ENCODE results near the gene FBXO24. TPM values are rescaled to one million over a fixed set of nuclear protein-coding genes. Genes with fewer than 3 reads are reported as not detected.

Gene FBXO24
- total and polyA plus RNA-seq, 2 of the 8 experiments (the other 6 are each of a cell fraction or from before 2014, with no cell fraction given), result 0.35 to 0.57 TPM

DNA sequence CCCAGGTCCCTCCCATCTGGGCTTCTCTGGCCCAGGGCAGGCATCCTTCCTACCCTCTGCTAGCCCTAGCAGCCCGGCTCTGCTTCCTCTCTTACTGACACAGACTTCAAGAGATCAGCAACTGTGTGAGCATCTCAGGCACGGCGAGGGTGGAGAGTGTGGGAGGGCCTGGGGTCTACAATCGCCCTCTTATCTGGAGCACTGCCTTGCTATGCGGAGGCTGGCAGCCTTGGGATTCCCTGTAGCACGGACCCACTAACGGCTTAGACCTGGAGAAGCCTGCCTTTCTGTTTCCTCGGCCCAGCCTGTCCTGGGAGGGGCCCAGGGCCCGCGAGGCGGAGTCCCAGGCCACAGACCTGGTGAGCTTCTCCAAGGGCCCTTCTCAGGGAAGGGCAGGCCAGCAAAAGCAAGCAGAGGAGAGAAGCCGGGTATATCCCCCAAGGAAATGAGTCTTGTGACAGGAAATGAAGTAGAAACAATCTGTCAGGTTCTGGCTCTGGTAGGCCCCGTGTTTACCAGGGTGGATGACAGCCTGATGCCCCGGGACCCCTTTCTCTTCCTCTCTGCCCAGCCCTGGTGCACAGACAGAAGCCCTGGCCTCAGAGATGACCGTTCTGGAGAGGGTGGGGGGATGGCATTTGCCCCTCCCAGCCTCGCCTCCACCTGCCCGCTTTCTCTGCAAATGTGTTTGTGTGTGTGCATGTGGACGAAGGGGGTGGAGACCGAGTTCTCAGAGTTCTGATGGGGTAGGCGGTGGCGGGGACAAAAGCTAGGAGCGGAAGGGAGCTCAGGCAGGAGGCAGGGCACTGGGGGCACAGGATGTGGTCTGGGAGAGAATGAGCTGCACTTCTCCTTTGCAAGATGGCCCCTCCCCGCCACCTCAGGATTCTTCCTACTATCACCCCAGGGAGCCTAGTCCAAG is 2.7 kb upstream of the FBXO24 start (continued):
- TF ChIP-seq, protein P1, sequence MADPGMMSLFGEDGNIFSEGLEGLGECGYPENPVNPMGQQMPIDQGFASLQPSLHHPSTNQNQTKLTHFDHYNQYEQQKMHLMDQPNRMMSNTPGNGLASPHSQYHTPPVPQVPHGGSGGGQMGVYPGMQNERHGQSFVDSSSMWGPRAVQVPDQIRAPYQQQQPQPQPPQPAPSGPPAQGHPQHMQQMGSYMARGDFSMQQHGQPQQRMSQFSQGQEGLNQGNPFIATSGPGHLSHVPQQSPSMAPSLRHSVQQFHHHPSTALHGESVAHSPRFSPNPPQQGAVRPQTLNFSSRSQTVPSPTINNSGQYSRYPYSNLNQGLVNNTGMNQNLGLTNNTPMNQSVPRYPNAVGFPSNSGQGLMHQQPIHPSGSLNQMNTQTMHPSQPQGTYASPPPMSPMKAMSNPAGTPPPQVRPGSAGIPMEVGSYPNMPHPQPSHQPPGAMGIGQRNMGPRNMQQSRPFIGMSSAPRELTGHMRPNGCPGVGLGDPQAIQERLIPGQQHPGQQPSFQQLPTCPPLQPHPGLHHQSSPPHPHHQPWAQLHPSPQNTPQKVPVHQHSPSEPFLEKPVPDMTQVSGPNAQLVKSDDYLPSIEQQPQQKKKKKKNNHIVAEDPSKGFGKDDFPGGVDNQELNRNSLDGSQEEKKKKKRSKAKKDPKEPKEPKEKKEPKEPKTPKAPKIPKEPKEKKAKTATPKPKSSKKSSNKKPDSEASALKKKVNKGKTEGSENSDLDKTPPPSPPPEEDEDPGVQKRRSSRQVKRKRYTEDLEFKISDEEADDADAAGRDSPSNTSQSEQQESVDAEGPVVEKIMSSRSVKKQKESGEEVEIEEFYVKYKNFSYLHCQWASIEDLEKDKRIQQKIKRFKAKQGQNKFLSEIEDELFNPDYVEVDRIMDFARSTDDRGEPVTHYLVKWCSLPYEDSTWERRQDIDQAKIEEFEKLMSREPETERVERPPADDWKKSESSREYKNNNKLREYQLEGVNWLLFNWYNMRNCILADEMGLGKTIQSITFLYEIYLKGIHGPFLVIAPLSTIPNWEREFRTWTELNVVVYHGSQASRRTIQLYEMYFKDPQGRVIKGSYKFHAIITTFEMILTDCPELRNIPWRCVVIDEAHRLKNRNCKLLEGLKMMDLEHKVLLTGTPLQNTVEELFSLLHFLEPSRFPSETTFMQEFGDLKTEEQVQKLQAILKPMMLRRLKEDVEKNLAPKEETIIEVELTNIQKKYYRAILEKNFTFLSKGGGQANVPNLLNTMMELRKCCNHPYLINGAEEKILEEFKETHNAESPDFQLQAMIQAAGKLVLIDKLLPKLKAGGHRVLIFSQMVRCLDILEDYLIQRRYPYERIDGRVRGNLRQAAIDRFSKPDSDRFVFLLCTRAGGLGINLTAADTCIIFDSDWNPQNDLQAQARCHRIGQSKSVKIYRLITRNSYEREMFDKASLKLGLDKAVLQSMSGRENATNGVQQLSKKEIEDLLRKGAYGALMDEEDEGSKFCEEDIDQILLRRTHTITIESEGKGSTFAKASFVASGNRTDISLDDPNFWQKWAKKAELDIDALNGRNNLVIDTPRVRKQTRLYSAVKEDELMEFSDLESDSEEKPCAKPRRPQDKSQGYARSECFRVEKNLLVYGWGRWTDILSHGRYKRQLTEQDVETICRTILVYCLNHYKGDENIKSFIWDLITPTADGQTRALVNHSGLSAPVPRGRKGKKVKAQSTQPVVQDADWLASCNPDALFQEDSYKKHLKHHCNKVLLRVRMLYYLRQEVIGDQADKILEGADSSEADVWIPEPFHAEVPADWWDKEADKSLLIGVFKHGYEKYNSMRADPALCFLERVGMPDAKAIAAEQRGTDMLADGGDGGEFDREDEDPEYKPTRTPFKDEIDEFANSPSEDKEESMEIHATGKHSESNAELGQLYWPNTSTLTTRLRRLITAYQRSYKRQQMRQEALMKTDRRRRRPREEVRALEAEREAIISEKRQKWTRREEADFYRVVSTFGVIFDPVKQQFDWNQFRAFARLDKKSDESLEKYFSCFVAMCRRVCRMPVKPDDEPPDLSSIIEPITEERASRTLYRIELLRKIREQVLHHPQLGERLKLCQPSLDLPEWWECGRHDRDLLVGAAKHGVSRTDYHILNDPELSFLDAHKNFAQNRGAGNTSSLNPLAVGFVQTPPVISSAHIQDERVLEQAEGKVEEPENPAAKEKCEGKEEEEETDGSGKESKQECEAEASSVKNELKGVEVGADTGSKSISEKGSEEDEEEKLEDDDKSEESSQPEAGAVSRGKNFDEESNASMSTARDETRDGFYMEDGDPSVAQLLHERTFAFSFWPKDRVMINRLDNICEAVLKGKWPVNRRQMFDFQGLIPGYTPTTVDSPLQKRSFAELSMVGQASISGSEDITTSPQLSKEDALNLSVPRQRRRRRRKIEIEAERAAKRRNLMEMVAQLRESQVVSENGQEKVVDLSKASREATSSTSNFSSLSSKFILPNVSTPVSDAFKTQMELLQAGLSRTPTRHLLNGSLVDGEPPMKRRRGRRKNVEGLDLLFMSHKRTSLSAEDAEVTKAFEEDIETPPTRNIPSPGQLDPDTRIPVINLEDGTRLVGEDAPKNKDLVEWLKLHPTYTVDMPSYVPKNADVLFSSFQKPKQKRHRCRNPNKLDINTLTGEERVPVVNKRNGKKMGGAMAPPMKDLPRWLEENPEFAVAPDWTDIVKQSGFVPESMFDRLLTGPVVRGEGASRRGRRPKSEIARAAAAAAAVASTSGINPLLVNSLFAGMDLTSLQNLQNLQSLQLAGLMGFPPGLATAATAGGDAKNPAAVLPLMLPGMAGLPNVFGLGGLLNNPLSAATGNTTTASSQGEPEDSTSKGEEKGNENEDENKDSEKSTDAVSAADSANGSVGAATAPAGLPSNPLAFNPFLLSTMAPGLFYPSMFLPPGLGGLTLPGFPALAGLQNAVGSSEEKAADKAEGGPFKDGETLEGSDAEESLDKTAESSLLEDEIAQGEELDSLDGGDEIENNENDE (IDR thresholded peaks at IDR 0.05; ENCODE audit: insufficient replicate concordance, low read length), result no peak
- TF ChIP-seq BRCA1 (IDR thresholded peaks at IDR 0.05; ENCODE audit: low read depth, low read length) (no peak), PHF8 (conservative IDR thresholded peaks at IDR 0.05; ENCODE audit: low read depth, low read length) (no peak), CTBP2 (IDR thresholded peaks at IDR 0.05; ENCODE audit: borderline replicate concordance, insufficient read depth, insufficient read length, low read length) (no peak), ZNF274 (IDR thresholded peaks at IDR 0.05; ENCODE audit: borderline replicate concordance, extremely low read depth, low read length) (no peak), EP300 (IDR thresholded peaks at IDR 0.05; ENCODE audit: borderline replicate concordance in 1 of 2, low read depth in 2 of 2, low read length in 2 of 2) (no peak), SIN3A (conservative IDR thresholded peaks at IDR 0.05 in 1 of 2, IDR thresholded peaks at IDR 0.05 in 1 of 2; ENCODE audit: low read depth in 1 of 2, low read length in 2 of 2) (no peak), BACH1 (IDR thresholded peaks at IDR 0.05; ENCODE audit: low read length) (no peak)

Measured in H1 (cell line).